ENCODE results near the gene EXOC3. TPM values are rescaled to one million over a fixed set of nuclear protein-coding genes. Genes with fewer than 3 reads are reported as not detected.

Gene EXOC3
- total and polyA plus RNA-seq, 2 of the 8 experiments (the other 6 are each of a cell fraction or from before 2014, with no cell fraction given) = 14.4 to 30.0 TPM

GRCh38 chr5:483011-483410, 40.0 kb downstream of the EXOC3 start:
- no peak overlapping the region for H3K9ac ChIP-seq (replicated peaks in 1 of 4; ENCODE audit: extremely low read depth in 1 of 4, low read depth in 3 of 4, low read length in 3 of 4)
- H3K36me3 ChIP-seq (ENCODE audit: control insufficient read depth in 2 of 4, insufficient read depth in 4 of 4, low read length in 3 of 4) = no peaks in the 10 kb centered on the region
- no peaks in the 10 kb centered on the region for H3K9me3 ChIP-seq (ENCODE audit: insufficient read depth in 2 of 2, low read depth in 1 of 2, low read length in 1 of 2)
- H4K8ac ChIP-seq (ENCODE audit: extremely low read depth, insufficient read depth, low read length) = no peak overlapping the region; the same call in 1 of the 2 replicates
- H3K18ac ChIP-seq (ENCODE audit: extremely low read depth, low read length) = no peak overlapping the region
- H3K14ac ChIP-seq (ENCODE audit: insufficient read length) = no peak overlapping the region
- WGBS, 2 experiments (ENCODE audit: extremely low coverage in 1 of 2, insufficient coverage in 1 of 2, insufficient read length in 1 of 2, insufficient replicate concordance in 2 of 2, low coverage in 1 of 2, low lambda C conversion rate in 2 of 2, missing lambda C conversion rate in 1 of 2) = 89% methylated on average over 22 of the region's 26 CpGs; no CpG with 5 or more reads in 1 of the 2 experiments
- POLR2A ChIA-PET (ENCODE audit: partially characterized antibody) = no interaction called here
- no peak overlapping the region for H3K27ac ChIP-seq (ENCODE audit: low read depth, low read length)
- H3K23ac ChIP-seq (ENCODE audit: insufficient read length) = no peak overlapping the region
- H4K20me1 ChIP-seq (replicated peaks in 1 of 2; ENCODE audit: control insufficient read depth in 1 of 2, insufficient read depth in 2 of 2, low read length in 2 of 2) = peaks cover 0 to 1% of the 10 kb centered on the region in 2 experiments
- no peaks in the 10 kb centered on the region for H3K79me1 ChIP-seq (ENCODE audit: low read depth, low read length)
- H3K27me3 ChIP-seq (replicated peaks in 1 of 4; ENCODE audit: control insufficient read depth in 3 of 4, extremely low read depth in 1 of 4, insufficient read depth in 3 of 4, low read length in 3 of 4) = no peaks in the 10 kb centered on the region; a peak in 1 of 7 replicates
- H4K5ac ChIP-seq (ENCODE audit: insufficient read length, low read depth, low read length) = no peak overlapping the region
- H3K4me1 ChIP-seq (replicated peaks in 1 of 4; ENCODE audit: control insufficient read depth in 3 of 4, insufficient read depth in 4 of 4, low read length in 3 of 4) = no peaks in the 10 kb centered on the region
- TF ChIP-seq POLR2AphosphoS5 (IDR thresholded peaks at IDR 0.05; ENCODE audit: low read depth, low read length) = no peak
- no peak for TF ChIP-seq TAF7 (optimal IDR thresholded peaks at IDR 0.05; ENCODE audit: borderline replicate concordance, low read depth, low read length)
- TF ChIP-seq POLR2A (IDR thresholded peaks at IDR 0.05; ENCODE audit: control extremely low read depth in 1 of 2, low read depth in 2 of 2, low read length in 2 of 2) = no peak
- no peak for TF ChIP-seq TEAD4 (IDR thresholded peaks at IDR 0.05; ENCODE audit: low read depth, low read length)
- no peak for TF ChIP-seq HDAC6 (IDR thresholded peaks at IDR 0.05; ENCODE audit: low read depth, low read length)
- no peak for TF ChIP-seq JUN (IDR thresholded peaks at IDR 0.05; ENCODE audit: low read depth, low read length)
- no peak for TF ChIP-seq POU5F1 (IDR thresholded peaks at IDR 0.05; ENCODE audit: low read depth, low read length)
- no peak for TF ChIP-seq SUZ12 (IDR thresholded peaks at IDR 0.05; ENCODE audit: low read length)
- TF ChIP-seq PHF8 (conservative IDR thresholded peaks at IDR 0.05; ENCODE audit: low read depth, low read length) = no peak
- no peak for TF ChIP-seq EGR1 (IDR thresholded peaks at IDR 0.05; ENCODE audit: borderline replicate concordance, low read depth, low read length)
- no peak overlapping the region for H3K4me3 ChIP-seq (ENCODE audit: extremely low read depth in 1 of 4, insufficient read depth in 2 of 4, low read depth in 3 of 4, low read length in 4 of 4)
- no peak overlapping the region for H2BK12ac ChIP-seq (ENCODE audit: low read depth, low read length)
- no peak overlapping the region for H2AK5ac ChIP-seq (ENCODE audit: low read depth, low read length)
- H3K56ac ChIP-seq (replicated peaks; ENCODE audit: insufficient read length, low read depth, low read length) = no peak overlapping the region
- FAIRE-seq (no peak), DNase-seq (ENCODE audit: low read depth in 1 of 2, low spot score in 2 of 2) (no peak)
- no peaks in the 10 kb centered on the region for H3K23me2 ChIP-seq (ENCODE audit: low read depth, low read length)
- H2BK120ac ChIP-seq (replicated peaks; ENCODE audit: low read depth, low read length) = no peak overlapping the region
- H2BK15ac ChIP-seq (ENCODE audit: low read length) = no peak overlapping the region
- no peak overlapping the region for H2BK20ac ChIP-seq (ENCODE audit: low read length)
- H2AFZ ChIP-seq (ENCODE audit: low read length) = no peak overlapping the region
- H3K79me2 ChIP-seq (ENCODE audit: control insufficient read depth in 1 of 2, insufficient read depth in 2 of 2, low read length in 2 of 2) = no peaks in the 10 kb centered on the region
- H3K4ac ChIP-seq (replicated peaks; ENCODE audit: insufficient read length, low read depth, low read length) = no peak overlapping the region
- H4K91ac ChIP-seq (replicated peaks; ENCODE audit: insufficient read length, low read length) = no peak overlapping the region
- H2BK5ac ChIP-seq (ENCODE audit: low read depth, low read length) = no peak overlapping the region
- H3K4me2 ChIP-seq (ENCODE audit: insufficient read depth in 1 of 2, low read depth in 2 of 2, low read length in 2 of 2) = no peak overlapping the region
- CTCF ChIA-PET (ENCODE audit: partially characterized antibody) = no interaction called here
